Measurements from ENCODE around the gene TOB1. TPM values are rescaled to one million over a fixed set of nuclear protein-coding genes. Genes with fewer than 3 reads are reported as not detected.

TOB1 gene
- total and polyA plus RNA-seq, 9 of the 15 experiments (the other 6 are each of a cell fraction or from before 2014, with no cell fraction given) = 4.8 to 63.7 (median 13.2) TPM

DNA sequence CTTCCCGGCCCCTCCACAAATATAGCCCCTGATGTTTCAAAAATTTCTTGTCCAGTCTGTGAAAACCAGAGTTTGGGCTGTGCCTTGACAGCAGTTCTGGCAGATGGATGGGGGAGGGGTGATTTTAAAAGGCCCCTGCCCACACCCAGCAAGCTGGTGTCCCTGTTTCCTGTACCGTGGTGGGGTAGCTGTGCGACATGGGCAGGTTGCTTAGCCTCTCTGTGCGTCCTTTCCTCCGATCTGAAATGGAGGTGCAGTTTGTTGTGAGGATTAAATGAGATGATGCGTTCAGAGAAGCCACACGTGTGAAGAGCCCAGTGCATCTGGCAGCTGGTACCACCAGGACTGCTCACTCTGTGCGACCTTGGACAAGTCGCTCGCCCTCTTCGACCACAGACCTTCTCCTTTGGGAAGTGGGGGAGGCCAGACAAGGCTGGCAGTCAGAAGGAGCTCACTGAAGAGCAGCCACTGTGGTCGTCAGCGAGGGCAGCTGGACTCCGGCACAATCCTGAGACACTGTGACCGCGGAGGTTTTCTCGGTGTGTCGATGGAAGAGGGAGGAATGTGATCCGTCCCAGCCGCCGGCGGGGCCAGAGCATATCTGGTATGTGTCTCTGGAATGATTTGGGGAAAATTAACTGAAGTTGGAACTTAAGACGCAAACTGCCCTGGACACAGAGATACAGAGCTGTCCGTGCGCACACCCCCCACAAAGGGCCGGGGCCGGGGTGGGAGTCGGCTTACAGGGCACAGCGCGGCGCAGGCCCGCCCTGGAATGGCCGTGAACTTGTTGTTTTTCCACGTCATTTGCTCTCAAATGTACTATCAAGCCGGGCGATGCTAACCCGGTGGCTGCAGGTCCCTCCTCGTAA is 31.5 kb downstream of the TOB1 start:
- CTCF ChIA-PET (ENCODE audit: low intra/inter-chr PET ratio) = no interaction called here
- intact Hi-C loops (cut with micrococcal nuclease) = no loop called here

More for the DNA sequence above, 31.5 kb downstream of the TOB1 start:
- Histone ChIP-seq H3K4me3 (no peak overlapping the region), H3K27ac (ENCODE audit: extremely low read depth, low read depth, low read length) (no peak overlapping the region), H3K27me3 (ENCODE audit: control insufficient read depth in 2 of 2, insufficient read depth in 2 of 2, low read length in 2 of 2) (peaks cover 0 to 20% of the 10 kb centered on the region in 2 experiments; a peak in 3 of 5 replicates), H2AFZ (ENCODE audit: low read depth, low read length) (0 out of 2 replicates have a peak overlapping the region, but pooled peaks have one; percentile 33), H3K9me1 (ENCODE audit: control insufficient read depth, insufficient read depth, low read length) (no peaks in the 10 kb centered on the region), H3K9me3 (replicated peaks; ENCODE audit: control insufficient read depth, insufficient read depth, low read depth, low read length) (no peaks in the 10 kb centered on the region), H3K9ac (ENCODE audit: insufficient read depth in 1 of 2, low read depth in 2 of 2, low read length in 2 of 2) (peak overlapping the region in 1 of 2 experiments; percentile 4; a peak in 1 of 4 replicates), H3K4me2 (ENCODE audit: insufficient read depth, low read length) (no peak overlapping the region; the same call in 1 of the 2 replicates), H3K79me2 (ENCODE audit: control insufficient read depth, insufficient read depth, low read length) (no peaks in the 10 kb centered on the region), H3K4me1 (replicated peaks in 1 of 2; ENCODE audit: control insufficient read depth in 2 of 2, insufficient read depth in 2 of 2, low read length in 2 of 2) (peaks cover 18 to 54% of the 10 kb centered on the region in 2 experiments), H4K20me1 (replicated peaks; ENCODE audit: control insufficient read depth, insufficient read depth, low read length) (no peaks in the 10 kb centered on the region; the same call in 1 of the 2 replicates), H3K36me3 (ENCODE audit: control insufficient read depth, insufficient read depth, low read length) (no peaks in the 10 kb centered on the region)
- WGBS (ENCODE audit: insufficient coverage, low coverage, missing lambda C conversion rate) = 39% methylated on average over 38 of the region's 38 CpGs
- no TSS peak for BruUV-seq (replicated peaks)
- no peak; the same call in 2 of the 3 replicates for ATAC-seq
- no peak for DNase-seq (ENCODE audit: extremely low read depth in 1 of 4, low spot score in 3 of 4)
- TF ChIP-seq ZNF79 (CRISPR knock-in tag; IDR thresholded peaks at IDR 0.05; ENCODE audit: low read depth) = no peak
- TF ChIP-seq BCOR (IDR thresholded peaks at IDR 0.05) = 0 out of 2 replicates have a peak, but pooled peaks have one; percentile 22
- TF ChIP-seq CC2D1A (IDR thresholded peaks at IDR 0.05) = no peak
- peak; percentile 39 for TF ChIP-seq ZFP36 (IDR thresholded peaks at IDR 0.05; ENCODE audit: low read depth, low read length, partially characterized antibody)
- FAIRE-seq = no peak
- in situ Hi-C loops (cut with MboI) = loop anchor here (5.0 kb wide), 1 partner anchor 287 kb away; the partner anchor contains the start of gene SPATA20
- POLR2A ChIA-PET = interaction anchor here (0.5 to 1.3 kb wide), 5 partner anchors 13 to 96 kb away, joined by 3 to 5 read pairs (median 3); no protein-coding TSS in a partner anchor

Measured in K562 (cell line).